ENCODE measurements around the gene SH2D3C. TPM values are rescaled to one million over a fixed set of nuclear protein-coding genes. Genes with fewer than 3 reads are reported as not detected.

The SH2D3C gene
- total and polyA plus RNA-seq, 9 of the 15 experiments (the other 6 are each of a cell fraction or from before 2014, with no cell fraction given) = 0.03 to 1.2 (median 0.22) TPM; not detected in 1

- TF ChIP-seq ZNF609 (CRISPR knock-in tag; IDR thresholded peaks at IDR 0.05; ENCODE audit: borderline replicate concordance) (no peak), PBX2 (CRISPR knock-in tag; IDR thresholded peaks at IDR 0.05; ENCODE audit: low read depth) (no peak), PBX2 (tag; conservative IDR thresholded peaks at IDR 0.05; ENCODE audit: low read depth) (no peak), CTBP1 (IDR thresholded peaks at IDR 0.05; ENCODE audit: borderline replicate concordance) (0 out of 2 replicates have a peak, but pooled peaks have one; percentile 24), HNRNPK (IDR thresholded peaks at IDR 0.05; ENCODE audit: low read depth, low read length, poor library complexity, severe bottlenecking) (no peak), ZFP91 (CRISPR knock-in tag; IDR thresholded peaks at IDR 0.05) (0 out of 2 replicates have a peak, but pooled peaks have one; percentile 15), REST (IDR thresholded peaks at IDR 0.05; ENCODE audit: borderline replicate concordance) (peak; percentile 92; the same call in 1 of the 2 replicates), REST (CRISPR knock-in tag; IDR thresholded peaks at IDR 0.05; ENCODE audit: low read depth) (no peak), DIDO1 (tag; IDR thresholded peaks at IDR 0.05; ENCODE audit: low read depth) (no peak)
Measured at GRCh38 chr9:127734247-127734746, 44.2 kb downstream of the SH2D3C start (continued).

Measured in K562 (cell line).